NCI-H146 treated with DMSO at 0.1 percent for 48 hours (cell line): ENCODE results near the gene HKDC1.

Source experiments
- DNase-seq: peaks from one replicate; lab custom pipeline; 2025; ENCODE audit not compliant: unreplicated experiment; lab: John Stamatoyannopoulos, UW

The HKDC1 gene

DNA sequence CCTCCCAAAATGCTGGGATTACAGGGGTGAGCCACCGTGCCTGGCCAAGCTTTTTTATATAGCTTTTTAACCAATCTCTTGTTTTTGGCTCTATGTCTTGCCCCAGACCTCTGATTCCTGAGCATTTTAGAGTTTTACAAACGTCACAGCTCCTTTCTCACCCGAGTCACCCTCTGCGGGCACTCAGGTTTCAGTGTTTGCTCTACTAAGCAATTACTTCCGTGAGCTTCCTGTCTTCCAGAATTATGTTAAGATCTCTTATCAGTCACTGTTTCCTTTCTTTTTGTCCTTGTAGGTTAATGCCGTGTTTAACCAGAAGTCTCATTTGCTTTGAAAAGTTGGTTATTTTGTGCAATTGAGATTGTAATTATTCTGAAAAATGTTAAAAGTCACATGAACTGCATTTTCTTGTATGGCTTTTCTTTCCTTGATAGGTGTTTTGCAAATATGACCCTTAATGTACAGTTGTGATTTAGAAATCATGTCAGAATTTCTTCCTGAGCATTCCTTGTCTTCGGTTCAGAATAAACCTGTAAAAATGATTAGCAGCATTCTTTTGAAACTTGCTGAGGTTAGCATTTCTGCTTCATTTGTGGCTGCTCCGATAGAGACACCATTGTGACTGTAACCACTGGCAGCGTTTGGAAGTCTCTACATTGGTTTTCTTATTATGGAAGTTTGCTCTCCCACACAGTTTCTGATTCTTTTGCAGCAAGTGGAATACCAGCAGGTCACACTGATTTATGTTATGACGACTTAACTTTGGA, 4.5 kb upstream of the HKDC1 start:
- DNase-seq: no peak

DNA sequence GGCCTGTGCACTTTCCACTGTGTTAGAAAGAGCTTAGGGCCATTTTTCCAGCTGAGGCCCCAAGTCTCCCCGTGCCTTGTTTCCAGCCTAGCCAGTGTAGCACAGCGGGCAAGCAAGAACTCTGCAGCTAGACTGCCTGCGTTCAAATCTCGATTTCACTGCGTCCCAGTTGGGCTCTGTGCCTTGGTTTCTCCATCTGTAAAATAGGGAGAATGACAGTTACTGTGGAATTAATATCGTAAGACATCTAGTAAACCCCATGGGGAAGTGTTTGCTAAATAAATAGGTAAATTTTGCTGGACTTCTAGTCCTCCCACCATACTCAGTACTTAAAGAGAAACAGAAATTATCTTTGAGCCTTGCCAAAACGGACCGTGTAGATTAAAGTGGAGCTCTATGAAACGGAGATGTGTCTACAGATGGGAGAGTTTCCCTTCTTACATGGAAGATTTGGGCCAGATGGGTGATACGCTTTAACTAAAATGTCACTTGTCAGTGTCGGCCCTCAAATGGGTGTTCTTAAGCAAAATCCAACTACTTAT, 3.5 kb upstream of the HKDC1 start:
- no peak for DNase-seq

DNA sequence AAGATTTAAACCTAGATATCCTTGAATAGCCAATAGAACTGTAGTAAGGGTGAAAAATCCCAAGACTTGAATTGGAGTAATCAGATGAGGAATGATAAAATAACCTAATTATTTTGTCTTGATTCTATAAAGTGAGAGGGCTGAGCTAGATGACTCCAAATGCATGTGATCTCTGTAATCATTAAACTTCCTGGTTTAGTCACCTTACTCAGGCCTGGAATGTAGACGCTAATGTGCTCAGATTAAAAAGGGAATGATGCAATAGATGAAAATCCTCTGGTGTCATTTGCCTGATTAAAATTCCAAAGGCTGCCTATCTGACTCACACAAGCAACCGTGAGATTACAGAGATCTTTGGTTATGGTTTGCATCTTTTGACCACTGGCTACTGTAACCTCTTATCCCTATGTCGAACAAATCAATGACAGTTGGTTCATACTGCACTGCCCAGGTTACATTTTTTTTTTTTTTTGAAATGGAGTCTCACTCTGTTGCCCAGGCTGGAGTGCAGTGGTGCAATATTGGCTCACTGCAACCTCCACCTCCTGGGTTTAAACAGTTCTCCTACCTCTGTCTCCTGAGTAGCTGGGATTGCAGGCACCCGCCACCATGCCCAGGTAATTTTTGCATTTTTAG, 2.9 kb upstream of the HKDC1 start:
- DNase-seq: no peak

DNA sequence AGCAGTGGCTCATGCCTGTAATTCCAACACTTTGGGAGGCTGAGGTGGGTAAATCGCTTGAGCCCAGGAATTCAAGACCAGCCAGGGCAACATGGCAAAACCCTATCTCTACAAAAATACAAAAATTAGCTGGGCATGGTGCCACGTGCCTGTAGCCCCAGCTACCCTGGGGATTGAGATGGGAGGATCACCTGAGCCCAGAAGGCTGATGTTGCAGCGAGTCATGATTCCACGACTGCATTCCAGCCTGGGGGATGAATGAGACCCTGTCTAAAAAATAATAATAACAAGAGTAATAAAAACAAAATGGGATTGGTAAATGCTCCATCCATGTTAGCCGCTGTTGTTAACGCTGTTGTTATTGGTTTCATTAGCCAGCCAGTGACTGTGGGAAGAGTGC, 1.3 kb upstream of the HKDC1 start:
- no peak for DNase-seq

DNA sequence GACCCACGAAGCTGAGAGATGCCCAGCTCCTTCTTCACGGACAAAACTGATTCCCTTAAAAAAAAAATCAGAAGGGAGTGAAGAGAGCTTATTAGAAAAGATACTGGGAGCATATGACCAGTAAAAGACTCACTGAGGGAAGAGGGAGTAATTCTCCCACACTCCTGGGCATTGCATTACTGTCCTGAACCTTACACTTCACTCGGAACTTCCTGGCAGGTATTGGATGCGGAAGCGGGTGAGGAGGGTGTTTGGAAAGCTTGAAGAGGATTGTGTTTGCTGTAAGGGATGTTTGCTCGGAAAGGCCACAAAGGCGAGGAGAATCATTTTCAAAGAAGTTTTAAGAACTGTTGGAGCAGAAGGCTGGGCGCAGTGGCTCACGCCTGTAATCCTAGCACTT, 375 bp downstream of the HKDC1 start:
- no peak for DNase-seq

DNA sequence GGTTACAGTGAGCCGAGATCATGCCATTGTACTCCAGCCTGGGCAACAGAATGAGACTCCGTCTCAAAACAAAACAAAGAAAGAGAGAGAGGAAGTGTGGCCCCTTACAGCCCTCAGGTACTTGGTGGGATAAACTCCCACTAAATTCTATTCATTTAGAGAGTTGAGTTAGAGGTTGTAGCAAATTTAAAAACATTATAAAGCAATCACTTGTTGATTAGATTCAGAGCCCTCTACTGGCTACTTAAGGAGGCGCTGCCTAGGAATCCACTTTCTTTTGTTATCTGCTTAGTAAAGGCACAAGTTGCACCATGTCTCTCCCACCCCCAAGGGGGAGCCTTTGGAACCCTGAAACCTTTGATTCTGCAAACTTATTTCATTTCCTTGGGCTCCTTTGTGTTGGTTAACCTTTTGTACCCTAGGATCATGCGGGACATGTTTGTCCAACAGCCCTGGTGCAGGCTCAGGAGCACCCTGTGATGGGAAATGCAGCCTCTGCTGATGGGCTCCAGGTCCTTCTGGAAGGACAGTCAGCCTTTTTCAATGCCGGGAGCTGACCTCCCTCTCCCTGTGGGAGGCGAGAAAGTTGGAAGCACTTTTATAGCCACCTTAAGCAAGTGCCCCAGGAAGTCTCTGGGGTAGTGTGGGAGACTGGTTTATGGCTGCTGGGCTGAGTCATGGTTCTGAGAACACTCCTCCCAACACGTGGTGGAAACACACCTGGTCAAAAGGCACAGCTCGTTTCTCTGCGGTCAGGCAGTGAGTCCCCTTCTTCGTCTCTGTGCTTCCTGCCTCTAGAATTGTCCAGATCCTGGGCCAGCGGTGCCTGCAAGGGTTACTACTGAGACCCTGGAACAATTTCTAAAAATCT, 2.3 kb downstream of the HKDC1 start:
- no peak for DNase-seq

DNA sequence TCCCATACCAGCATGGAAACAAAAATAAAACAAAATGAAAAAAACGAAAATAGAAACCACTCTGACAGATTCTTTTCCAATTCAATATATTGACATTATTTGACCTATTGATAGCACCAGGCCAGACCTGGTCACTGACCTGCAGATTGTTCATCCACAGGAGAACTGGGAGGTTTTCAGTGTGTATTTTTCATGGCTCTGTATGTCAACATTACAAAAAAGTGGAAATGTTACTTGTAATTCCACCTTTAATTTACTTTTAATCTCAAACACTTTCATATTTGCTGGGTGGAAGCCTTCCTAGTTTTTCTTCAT, 2.9 kb downstream of the HKDC1 start:
- no peak for DNase-seq

DNA sequence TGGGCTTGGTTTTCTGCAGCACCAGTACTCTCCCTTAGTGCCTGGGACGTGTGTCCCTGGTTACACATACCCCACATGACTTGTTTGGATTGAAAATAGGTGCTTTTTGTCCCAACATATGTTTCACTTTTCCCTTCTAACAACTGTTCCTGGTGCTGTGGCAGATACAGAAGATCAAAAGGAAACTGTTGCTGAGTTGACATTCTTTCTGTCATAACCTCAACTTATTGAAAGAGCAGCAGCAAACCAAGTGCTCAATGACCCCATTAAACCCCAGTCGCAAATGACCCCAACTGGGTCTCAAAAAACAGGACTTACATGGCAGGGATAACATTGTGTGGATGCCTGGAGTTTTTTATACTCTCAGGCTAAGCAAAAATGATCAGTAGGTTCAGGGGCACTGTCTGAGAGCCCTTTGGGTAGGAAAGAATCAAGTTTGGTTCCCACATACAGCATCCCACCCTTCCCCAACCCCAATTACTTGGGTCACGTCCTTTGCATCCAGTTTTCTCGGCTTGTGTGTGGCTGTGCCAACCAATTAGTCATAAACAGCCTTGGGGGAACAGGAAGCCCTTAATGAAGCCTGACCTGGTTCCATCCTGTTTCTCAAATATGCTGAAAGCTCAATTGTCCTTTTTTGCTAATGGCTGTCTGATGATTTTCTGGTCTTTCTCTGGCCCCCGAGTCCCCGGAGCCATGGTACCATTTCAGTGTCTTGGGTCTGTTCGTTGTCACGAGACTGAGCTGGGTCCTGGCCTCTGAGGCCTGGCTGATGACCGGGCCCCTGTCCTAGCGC, 4.9 kb downstream of the HKDC1 start:
- no peak for DNase-seq

DNA sequence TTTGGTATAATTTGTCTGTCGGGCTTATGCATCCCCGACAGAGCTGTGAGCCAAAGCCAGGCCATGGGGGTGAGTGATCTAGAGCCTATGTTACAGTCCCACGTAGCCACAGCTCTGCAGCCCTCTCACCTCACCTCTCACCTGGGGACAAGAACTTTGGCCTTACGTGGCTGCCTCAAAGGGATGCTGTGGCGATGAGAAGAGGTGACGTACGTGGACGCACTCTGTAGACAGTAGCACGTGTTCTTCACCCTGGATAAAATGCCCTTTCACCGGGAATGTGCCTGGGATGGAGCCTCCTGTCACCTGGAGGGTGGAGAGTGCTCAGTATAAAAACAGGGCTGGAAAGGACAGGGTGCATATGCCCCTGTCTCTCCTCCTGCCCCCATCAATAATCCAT, 5.5 kb downstream of the HKDC1 start:
- DNase-seq: no peak

DNA sequence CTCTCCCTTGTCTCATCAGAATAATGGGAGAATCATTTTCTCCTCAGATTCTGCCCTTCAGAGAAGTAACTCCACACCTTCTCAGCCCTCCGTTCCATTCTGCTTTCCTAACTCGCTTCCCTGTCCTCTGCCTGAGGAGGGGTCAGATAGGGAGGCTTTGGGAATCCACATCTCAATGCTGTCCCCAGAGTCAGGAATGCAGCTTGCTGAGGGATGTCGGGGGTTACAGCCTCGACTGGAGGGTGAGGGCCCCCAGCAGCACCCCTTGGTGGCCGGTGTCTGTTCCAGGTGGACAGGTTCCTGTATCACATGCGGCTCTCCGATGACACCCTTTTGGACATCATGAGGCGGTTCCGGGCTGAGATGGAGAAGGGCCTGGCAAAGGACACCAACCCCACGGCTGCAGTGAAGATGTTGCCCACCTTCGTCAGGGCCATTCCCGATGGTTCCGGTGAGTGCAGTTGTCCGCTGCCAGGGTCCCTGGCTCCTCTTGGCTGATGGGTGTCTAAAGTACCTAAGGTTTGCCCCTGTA, 6.9 kb downstream of the HKDC1 start:
- DNase-seq: no peak

DNA sequence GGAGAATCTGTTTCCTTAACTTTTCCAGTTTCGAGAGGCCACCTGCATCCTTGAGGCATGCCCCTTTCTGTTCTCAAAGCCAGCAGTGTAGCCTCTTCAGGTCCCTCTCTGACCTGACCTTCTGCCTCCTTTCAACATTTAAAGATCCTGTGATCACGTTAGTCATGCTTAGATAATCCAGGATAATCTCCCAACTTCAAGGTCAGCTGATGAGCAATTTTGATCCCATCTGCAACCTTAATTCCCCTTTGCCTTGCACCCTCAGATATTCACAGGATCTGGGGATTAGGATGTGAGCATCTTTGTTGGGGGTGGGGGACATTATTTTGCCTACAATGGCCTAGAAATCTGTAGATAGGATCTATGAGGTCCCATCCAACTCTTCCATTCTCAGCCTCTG, 8.0 kb downstream of the HKDC1 start:
- no peak for DNase-seq

DNA sequence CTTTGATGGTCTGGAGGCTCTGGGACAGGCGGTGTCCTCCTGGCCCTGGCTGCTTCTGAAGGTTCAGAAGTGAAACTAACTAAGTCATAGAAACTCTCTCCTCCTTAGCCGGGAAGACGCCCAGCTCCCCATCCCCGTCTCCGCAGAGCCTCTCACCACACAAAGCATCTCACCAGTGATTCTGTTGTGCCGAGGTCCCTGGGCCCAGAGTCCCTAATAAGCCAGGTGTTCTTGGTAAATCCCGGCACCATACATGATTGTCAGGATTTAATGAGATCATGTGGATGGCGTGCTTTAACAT, 9.4 kb downstream of the HKDC1 start:
- no peak for DNase-seq

DNA sequence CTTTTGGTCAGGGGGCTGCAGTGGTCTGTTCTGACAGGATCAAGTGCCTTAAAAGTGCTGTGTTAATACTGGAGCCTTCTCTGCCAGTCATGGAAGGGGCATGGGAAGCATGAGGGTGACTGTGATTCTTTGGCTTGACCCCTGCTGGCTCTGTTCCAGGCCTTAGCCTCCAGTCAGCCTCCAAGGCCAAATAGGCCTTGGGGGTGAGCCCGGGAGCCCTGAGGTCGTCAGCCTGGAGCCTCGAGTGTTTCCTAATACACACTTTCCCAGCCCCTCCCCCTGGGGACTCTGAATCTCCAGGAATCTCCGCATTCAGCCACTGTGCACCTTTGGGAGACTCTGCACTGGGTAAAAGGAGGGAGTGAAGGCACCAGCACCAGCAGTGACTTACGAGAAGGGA, 10.0 kb downstream of the HKDC1 start:
- no peak for DNase-seq

DNA sequence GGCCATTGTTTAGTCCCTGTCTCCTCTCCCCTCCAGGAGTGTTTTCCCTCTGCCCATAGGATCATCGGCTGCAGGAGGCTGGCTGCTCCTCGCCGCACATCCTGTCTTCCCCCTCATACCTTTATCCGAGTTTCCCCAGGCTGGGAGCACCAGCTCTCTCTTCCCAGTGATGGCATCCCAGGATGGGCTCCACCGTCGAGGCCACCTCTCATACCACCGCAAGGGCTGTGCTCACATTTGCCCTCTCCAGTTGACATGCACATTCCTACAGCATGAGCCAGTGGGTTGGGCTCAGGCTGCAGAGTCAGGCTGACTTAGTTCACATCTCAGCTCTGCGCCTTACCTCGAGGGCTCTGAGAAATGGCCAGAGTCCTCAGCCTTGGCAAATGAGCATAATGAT, 12.1 kb downstream of the HKDC1 start:
- no peak for DNase-seq

DNA sequence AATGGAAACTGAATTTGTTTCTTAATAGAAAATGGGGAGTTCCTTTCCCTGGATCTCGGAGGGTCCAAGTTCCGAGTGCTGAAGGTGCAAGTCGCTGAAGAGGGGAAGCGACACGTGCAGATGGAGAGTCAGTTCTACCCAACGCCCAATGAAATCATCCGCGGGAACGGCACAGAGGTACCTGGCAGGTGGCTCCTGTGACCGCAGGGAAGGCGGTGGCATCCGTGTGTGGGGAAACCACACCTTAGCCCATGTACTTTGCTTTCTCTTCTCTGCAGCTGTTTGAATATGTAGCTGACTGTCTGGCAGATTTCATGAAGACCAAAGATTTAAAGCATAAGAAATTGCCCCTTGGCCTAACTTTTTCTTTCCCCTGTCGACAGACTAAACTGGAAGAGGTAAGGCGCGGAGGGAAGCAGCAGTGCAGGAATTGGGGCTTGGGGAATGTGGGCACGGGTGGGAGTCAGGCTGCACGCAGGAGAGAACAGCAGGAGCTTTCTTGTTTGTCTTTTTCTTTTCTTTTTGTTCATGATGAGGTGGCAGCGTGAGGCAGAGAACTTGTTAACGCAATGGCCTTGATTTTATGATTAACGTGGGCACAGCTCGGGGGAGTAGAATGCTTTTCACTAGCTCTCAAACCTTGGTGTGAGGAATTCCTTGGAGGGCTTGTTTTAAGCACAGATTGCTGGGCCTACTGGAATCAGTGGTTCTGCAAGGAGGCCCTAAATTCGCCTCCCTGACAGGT, 12.8 kb downstream of the HKDC1 start:
- no peak for DNase-seq

DNA sequence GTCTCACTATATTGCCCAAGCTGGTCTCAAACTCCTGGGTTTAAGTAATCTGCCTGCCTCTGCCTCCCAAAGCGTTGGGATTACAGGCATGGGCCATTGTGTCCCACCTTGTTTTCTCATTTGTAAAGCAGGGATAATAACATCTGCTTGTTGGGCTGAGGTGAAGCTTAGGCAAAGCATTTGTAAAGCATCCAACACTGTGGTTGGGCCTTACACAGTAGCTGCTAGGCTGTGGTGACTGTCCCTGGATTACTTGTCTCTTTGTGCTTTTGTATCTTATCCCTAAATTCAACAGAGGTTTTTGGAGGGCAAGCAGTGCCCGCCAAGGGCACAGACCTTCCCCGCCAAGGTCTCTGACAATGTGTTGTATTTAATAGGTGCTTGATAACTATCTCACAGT, 14.3 kb downstream of the HKDC1 start:
- no peak for DNase-seq

DNA sequence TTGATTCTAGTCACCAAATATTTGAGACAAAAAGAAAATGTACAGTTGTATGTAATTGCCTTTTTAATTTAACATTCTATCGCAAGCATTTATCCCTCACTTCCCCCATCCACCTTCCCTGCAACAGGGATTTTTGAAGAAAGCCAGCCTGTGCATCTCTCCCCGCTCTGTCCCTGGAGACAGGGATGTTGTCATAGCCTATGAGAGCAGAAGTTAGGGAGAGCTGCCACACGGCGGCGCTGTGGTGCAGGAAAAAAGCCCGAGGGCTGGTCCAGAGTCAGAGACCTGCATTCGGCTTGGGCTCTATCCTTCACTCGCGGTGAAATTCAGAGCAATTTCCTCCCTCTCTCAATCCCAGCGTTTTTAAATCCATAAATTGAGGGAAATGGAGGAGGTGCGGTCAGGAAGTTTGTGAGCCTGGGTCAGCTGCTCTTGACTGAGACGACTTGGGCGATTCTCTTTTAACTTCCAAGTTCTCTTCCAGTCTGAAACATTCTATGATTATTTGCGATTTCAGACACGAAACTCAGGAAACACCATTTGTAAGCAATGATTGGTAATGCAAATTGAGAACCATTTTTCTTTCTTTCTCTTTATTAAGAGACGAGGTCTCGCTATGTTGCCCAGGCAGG, 17.5 kb downstream of the HKDC1 start:
- DNase-seq: peak; percentile 60

DNA sequence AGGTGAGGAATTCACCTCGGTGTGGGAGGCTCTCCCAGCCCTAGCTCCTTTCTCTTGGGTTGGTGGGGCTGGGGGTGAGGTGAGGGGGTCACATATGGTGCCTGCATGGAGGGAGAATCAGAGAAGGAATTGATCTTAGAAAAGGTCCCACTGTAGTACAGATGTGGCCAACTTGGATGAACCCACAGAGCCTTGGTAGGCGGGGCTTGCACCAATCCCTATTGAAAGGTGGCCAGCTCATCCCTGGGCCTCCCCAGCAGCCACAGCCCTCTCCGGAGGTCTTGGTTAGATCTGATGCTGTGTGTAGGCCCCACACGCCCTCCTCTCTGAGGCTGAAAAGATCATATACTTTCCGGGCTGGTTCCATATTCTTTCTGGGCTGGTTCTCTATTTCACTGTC, 19.0 kb downstream of the HKDC1 start:
- DNase-seq: no peak

DNA sequence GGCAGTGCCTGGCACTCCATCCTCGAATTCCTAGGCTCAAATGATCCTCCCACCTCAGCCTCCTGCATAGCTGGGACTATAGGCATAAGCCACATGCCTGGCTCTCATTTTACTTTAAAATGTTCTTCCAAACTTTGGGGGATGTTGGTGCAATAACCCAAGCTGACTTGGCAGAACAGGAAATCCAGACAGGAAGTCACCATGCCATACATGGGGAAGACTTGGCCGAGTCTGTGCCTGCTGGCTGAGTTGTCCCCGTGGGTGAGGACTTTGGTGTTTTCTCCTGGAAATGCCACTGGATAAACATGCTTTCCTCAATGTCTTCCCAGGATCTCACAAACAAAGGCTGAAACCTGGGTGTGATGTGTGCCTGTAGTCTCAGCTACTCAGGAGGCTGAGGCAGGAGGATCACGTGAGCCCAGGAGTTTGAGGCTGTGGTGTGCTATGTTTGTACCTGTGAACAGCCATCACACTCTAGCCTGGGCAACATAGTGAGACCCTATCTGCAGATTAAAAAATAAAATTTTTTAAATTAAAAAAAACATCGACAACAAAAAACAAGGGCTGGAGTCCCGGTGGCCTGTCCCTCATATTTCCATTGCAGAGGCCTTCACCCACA, 19.8 kb downstream of the HKDC1 start:
- no peak for DNase-seq
